Fibroblast of pulmonary artery (primary cell): ENCODE data around the gene IZUMO1.

Experiments used
- DNase-seq: peaks from one replicate; pipeline ENCODE4 v3.0.0-alpha.2; 2010; ENCODE audit warnings: low read depth
- H3K4me3 ChIP-seq: replicated peaks from 2 replicates; pipeline ENCODE4 v1.5.1; 2011; ENCODE audit warnings: low read depth, mild to moderate bottlenecking, control low read depth, low read length, moderate library complexity
- TF ChIP-seq, protein P1 (sequence below): IDR thresholded peaks from 2 replicates; pipeline ENCODE4 v1.5.1; 2011; ENCODE audit warnings: mild to moderate bottlenecking, control low read depth, low read length, inconsistent platforms; ENCODE audit errors: missing control alignments

The IZUMO1 gene

DNA sequence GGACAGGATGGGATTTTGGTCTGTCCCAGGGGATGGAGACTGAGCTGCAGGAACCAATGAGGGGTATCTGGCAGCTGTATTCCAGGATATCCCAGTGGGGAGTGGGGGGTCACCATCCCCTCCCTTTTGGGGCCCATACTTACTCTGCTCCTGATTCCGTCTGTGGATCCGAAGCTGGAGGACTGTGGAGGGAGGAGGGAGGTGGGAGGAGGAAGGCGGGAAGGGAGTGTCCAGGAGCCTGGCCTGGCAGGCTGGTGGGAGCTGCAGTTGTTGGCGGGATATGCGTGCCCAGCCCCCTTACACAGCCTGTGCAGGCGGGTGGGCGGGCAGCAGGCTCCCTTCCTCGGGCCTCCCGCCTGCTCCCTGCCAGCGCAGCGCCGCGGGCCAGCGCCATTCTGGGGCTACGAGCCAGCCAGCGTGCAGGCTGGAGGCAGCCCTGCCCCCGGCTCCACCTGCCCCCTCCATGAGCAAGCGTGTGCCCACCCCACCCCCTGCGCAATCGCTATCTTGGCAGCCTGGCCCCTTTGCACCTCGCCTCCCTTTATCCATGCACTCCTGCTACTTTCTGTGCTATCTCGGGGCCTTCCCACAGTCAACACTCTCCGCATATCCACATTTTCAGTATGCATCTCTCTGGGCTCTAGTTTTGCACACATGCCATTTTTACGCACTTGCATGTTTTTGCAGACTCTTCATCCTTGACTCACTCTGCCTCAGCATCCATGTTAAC lies 30.0 kb downstream of the IZUMO1 start:
- TF ChIP-seq, protein P1, sequence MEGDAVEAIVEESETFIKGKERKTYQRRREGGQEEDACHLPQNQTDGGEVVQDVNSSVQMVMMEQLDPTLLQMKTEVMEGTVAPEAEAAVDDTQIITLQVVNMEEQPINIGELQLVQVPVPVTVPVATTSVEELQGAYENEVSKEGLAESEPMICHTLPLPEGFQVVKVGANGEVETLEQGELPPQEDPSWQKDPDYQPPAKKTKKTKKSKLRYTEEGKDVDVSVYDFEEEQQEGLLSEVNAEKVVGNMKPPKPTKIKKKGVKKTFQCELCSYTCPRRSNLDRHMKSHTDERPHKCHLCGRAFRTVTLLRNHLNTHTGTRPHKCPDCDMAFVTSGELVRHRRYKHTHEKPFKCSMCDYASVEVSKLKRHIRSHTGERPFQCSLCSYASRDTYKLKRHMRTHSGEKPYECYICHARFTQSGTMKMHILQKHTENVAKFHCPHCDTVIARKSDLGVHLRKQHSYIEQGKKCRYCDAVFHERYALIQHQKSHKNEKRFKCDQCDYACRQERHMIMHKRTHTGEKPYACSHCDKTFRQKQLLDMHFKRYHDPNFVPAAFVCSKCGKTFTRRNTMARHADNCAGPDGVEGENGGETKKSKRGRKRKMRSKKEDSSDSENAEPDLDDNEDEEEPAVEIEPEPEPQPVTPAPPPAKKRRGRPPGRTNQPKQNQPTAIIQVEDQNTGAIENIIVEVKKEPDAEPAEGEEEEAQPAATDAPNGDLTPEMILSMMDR: no peak
- peak overlapping the region; percentile 43 for H3K4me3 ChIP-seq
- DNase-seq: peak; percentile 73

DNA sequence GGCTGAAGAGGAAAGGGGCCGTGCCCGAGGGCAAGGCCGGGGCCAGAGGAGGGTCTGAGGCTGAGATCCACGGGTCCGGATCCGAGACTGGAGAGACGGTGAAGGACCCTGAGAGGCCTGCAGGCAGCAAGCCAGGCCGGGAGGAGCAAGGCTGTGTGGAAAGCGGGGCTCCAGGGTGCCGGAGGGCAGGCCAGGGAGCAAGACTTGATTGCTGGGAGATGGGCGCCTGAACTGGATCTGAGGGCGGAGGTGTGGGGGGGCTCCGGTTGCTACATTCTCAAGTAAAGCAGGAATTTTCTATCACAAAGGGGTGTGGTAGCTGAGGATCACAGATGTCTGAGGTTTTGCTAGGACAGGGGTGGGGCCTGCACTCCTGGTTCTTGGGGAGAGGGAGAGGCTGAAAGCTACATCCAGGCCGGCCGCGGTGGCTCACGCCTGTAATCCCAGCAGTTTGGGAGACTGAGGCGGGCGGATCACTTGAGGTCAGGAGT lies 31.0 kb downstream of the IZUMO1 start:
- H3K4me3 ChIP-seq: peak overlapping the region; percentile 71
- DNase-seq: no peak
- TF ChIP-seq, protein P1: no peak

DNA sequence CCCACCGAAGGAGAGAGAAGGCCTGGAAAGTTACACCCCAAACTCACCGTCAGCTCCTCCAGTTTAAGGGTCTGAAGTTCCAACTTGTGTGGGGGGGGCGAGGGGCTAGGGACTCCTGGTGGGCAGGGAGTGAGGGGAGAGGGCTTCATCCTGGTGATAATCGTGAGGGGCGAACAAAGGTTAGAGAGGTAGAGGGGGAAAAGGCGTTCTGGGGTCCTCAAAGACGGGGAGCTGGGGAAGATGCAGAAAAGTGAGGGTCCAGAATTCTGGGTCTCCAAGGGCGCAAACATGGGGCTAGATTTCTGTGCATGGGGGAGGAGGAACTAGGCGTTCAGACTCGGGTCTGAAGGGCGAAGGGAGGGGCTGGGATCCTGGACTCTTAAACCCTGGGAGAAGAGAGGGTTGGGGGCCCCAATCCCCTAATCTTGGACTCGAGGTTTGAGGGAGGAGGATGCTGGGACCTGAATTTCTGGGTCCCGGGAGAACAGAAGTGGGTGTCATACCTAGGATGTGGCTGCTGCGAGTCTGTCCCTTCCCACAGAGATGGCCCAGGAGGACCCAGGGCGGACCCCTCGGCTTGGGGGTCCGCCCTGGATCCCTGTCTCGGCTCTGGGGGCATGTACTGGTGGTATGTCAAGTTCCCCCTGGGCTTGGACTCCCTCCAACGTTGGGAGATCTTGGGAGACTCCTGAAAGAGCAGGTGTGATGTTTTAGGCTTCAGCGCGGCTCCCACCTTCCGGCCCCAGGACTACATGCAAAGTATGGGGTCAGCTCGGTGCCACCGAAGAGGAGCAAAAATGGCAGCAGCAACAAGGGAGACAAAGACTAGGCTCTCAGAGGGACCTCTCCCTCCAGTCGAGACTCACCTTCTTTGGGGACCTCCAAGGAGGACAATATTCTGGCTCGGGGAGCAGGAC lies 31.7 kb downstream of the IZUMO1 start:
- H3K4me3 ChIP-seq: peak overlapping the region; percentile 71
- DNase-seq: no peak
- TF ChIP-seq, protein P1: no peak

DNA sequence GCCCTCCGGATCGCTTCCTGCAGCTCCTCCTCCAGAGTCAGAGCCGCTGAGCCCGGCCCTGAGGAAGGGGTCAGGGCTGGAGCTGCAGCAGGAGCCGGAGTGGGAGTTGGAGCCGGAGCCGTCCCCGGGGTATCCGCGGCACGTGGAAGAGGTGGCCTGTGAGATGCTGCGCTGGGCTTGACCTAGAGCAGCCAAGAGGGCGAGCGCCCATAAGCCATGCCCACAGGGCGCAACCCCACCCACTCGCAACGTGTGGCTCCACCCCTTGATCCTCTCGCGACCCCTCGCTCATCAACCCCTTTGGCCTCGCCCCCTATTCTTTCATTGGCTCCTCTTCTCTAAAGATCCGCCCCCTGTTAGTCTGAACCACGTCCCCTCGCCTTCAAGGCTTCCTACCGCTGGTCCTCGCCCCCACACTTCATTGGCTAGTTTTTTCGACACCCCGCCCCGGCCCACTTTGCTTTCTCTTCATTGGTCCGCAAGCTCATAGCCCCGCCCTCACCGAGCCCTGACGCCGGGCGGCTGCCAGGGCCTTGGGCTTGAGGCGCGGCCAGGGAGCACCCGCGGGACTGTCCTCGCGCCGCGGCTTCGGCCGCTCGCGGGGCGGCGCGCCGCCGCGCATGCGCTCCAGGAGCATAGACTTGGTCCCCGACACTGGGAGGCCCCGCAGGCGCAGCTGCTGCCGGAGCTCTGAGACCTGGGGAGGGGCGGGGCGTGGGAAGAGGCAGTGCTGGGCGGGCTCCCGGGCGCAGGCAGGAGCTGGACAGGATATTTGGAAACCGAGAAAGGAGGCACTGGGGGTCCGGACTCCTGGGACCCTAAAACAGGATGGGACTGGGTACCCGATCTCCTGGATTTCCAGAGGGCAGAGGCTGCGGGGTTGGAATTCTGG lies 32.6 kb downstream of the IZUMO1 start:
- peak overlapping the region; percentile 79 for H3K4me3 ChIP-seq
- TF ChIP-seq, protein P1: no peak
- DNase-seq: peak; percentile 100

DNA sequence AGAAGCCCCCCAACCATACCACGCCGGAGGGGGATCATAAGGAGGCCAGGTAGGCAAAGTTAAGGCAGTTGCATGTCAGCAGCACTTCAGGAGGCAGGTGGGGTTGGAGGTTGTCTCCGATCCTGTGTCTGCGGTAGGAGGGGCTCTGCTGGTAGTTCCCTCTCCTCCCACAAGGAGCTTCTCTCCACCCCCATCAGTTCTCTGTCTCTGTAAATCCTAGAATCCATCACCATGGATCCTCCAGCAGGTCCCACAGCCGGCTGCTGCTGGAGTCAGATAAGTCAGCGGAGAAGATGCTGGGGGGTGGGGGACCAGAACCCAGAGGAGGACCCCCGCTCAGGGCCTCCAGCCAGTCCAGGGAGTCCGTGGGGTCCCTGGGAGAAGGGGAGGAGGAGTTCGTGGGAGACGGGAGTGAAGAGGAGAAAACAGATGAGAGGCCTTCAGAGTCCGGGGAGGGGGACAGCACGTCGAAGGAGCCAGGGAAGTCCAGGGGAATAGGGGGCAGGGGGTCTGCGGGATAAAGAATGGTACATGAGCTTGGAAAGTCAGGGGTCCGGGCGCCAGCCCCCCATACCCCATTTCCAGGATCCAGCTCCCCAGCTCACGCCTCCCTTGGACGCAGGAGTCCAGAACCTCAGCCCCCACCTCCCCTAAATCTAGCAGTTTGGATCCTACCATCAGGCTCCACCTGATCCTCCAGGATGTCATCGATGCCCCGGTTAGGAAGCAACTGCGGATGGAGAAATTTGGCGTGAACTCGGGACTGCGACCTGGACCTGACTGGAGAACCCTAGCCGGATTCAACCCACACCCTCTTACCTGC lies 33.5 kb downstream of the IZUMO1 start:
- H3K4me3 ChIP-seq: peak overlapping the region; percentile 79
- TF ChIP-seq, protein P1: peak; percentile 31
- no peak for DNase-seq
